Left renal cortex interstitium (tissue), 4 donors: ENCODE results near the gene EEPD1. TPM values are rescaled to one million over a fixed set of nuclear protein-coding genes. Genes with fewer than 3 reads are reported as not detected.

ENCODE experiments used
- polyA plus RNA-seq, 4 donors: library from polyadenylated mRNA; unstranded; fragments of 120-200 nt; gene quantifications; one replicate each; pipeline ENCODE4 v1.2.1, GENCODE V29; 2013; ENCODE audit not compliant: insufficient read length in 4 of 4

Gene EEPD1
- polyA plus RNA-seq, 4 donors: 6.7 to 7.5 (median 7.3) TPM

Other genes starting within 250 kb of the EEPD1 start
- 10 to 100 TPM; 26.8 to 29.5 (median 27.7) TPM for gene ANLN, start 236.6 kb downstream of the EEPD1 start, polyA plus RNA-seq